Natural killer cell (primary cell): Measurements from ENCODE around the gene ZG16B. TPM values are rescaled to one million over a fixed set of nuclear protein-coding genes. Genes with fewer than 3 reads are reported as not detected.

ENCODE experiments used
- ATAC-seq, 3 donors: fragments of 150-1000 bp in 2 of 3; fragments of 200-7000 bp in 1 of 3; cut with Tn5 transposase; 1 replicate in 1 of 3; 2 replicates in 2 of 3; pipeline ENCODE4 v1.10.0; 2021; ENCODE audit warnings: mild to moderate bottlenecking in 2 of 3, moderate library complexity in 2 of 3
- DNase-seq, 2 donors: peaks; one replicate each; pipeline versions ENCODE4 v3.0.0 to v3.0.0-alpha.2; 2013 to 2021; ENCODE audit warnings: mixed read lengths in 1 of 2
- H3K27ac ChIP-seq: one replicate; pipeline ENCODE4 v1.5.1; 2013; ENCODE audit warnings: mild to moderate bottlenecking, low read length
- H3K27me3 ChIP-seq: one replicate; pipeline ENCODE4 v1.6.1; 2013; ENCODE audit warnings: low read length; ENCODE audit not compliant: control insufficient read depth, insufficient read depth
- H3K36me3 ChIP-seq: one replicate; pipeline ENCODE4 v1.6.1; 2013; ENCODE audit warnings: low read length; ENCODE audit not compliant: control insufficient read depth, insufficient read depth
- H3K4me1 ChIP-seq: one replicate; pipeline ENCODE4 v1.6.1; 2013; ENCODE audit warnings: low read length; ENCODE audit not compliant: control insufficient read depth, insufficient read depth
- H3K4me3 ChIP-seq: one replicate; pipeline ENCODE4 v1.5.1; 2013; ENCODE audit warnings: low read length
- H3K9me3 ChIP-seq: one replicate; pipeline ENCODE4 v1.6.1; 2013; ENCODE audit warnings: low read length; ENCODE audit not compliant: control insufficient read depth, insufficient read depth
- H3K27ac Mint-ChIP-seq, 2 donors: one replicate each; pipeline ENCODE4 v1.8.0; 2022; ENCODE audit warnings: mild to moderate bottlenecking in 2 of 2, mixed read lengths in 2 of 2, moderate library complexity in 1 of 2
- H3K27me3 Mint-ChIP-seq, 2 donors: one replicate each; pipeline ENCODE4 v1.8.0; 2022; ENCODE audit warnings: low read depth in 2 of 2, mixed read lengths in 2 of 2
- H3K36me3 Mint-ChIP-seq: one replicate; pipeline ENCODE4 v1.8.0; 2022; ENCODE audit warnings: mixed read lengths
- H3K4me1 Mint-ChIP-seq, 2 donors: one replicate each; pipeline ENCODE4 v1.8.0; 2022; ENCODE audit warnings: mixed read lengths in 2 of 2
- H3K4me3 Mint-ChIP-seq: one replicate; pipeline ENCODE4 v1.8.0; 2022; ENCODE audit warnings: mild to moderate bottlenecking, moderate library complexity, mixed read lengths
- H3K9me3 Mint-ChIP-seq, 2 donors: one replicate each; pipeline ENCODE4 v1.8.0; 2022; ENCODE audit warnings: mixed read lengths in 2 of 2
- CTCF ChIP-seq: fragments of 200-600 bp; IDR thresholded peaks from one replicate; pipeline ENCODE4 v1.8.0; 2022; ENCODE audit warnings: antibody characterized with exemption
- WGBS: methylation state at CpG from one replicate; pipeline ENCODE4 v1.1.7; 2013; ENCODE audit warnings: missing lambda C conversion rate; ENCODE audit not compliant: insufficient coverage; 5-methylcytosine and 5-hydroxymethylcytosine counted together
- intact Hi-C: fragments of 100-400 bp; cut with micrococcal nuclease; formaldehyde crosslinking; loops from one replicate; pipeline ENCODE4 v1.14.2; 2022
- total RNA-seq, 4 donors: library from RNA; stranded (reverse); fragments of 120-200 nt in 1 of 4; gene quantifications; one replicate each; pipeline versions ENCODE4 v1.2.3 to v1.2.4, GENCODE V29; 2013 to 2022

The ZG16B gene
- total RNA-seq, 3 donors from 2014 or later (not counting 1 experiment from before 2014, with no cell fraction given), result 0.78 to 1.5 (median 1.1) TPM

GRCh38 chr16:2825049-2825742 lies 4.9 kb upstream of the ZG16B start:
- Mint-ChIP-seq H3K27me3 (no peaks in the 10 kb centered on the region), H3K27ac (no peak overlapping the region), H3K4me1 (no peaks in the 10 kb centered on the region), H3K36me3 (no peaks in the 10 kb centered on the region), H3K4me3 (no peak overlapping the region), H3K9me3 (no peaks in the 10 kb centered on the region)
- intact Hi-C loops, result no loop called here
- no peaks in the 10 kb centered on the region for H3K9me3 ChIP-seq
- H3K36me3 ChIP-seq, result no peaks in the 10 kb centered on the region
- peaks cover 8% of the 10 kb centered on the region for H3K4me1 ChIP-seq
- no peak for ATAC-seq
- 79% methylated on average over 25 of the region's 26 CpGs for WGBS
- H3K27me3 ChIP-seq, result no peaks in the 10 kb centered on the region
- no peak for DNase-seq
- TF ChIP-seq CTCF, result no peak
- no peak overlapping the region for H3K4me3 ChIP-seq
- no peak overlapping the region for H3K27ac ChIP-seq

- Histone ChIP-seq H3K27me3 (no peaks in the 10 kb centered on the region), H3K4me1 (peaks cover 10% of the 10 kb centered on the region), H3K9me3 (no peaks in the 10 kb centered on the region), H3K27ac (no peak overlapping the region), H3K4me3 (no peak overlapping the region), H3K36me3 (no peaks in the 10 kb centered on the region)
- no peaks in the 10 kb centered on the region for H3K9me3 Mint-ChIP-seq
- peaks cover 0 to 2% of the 10 kb centered on the region in 2 donors for H3K4me1 Mint-ChIP-seq
- no peak overlapping the region for H3K27ac Mint-ChIP-seq
- no peak overlapping the region for H3K4me3 Mint-ChIP-seq
- ATAC-seq (no peak), DNase-seq (no peak)
- 89% methylated on average over 11 of the region's 11 CpGs for WGBS
- TF ChIP-seq CTCF, result no peak
- no peaks in the 10 kb centered on the region for H3K27me3 Mint-ChIP-seq
- no peaks in the 10 kb centered on the region for H3K36me3 Mint-ChIP-seq
- intact Hi-C loops, result no loop called here
Measured at GRCh38 chr16:2825906-2826305, 4.2 kb upstream of the ZG16B start.

- peaks cover 10% of the 10 kb centered on the region for H3K4me1 ChIP-seq
- WGBS, result 88% methylated on average over 19 of the region's 19 CpGs
- Mint-ChIP-seq H3K9me3 (no peaks in the 10 kb centered on the region), H3K4me1 (peaks cover 0 to 5% of the 10 kb centered on the region in 2 donors), H3K27ac (no peak overlapping the region), H3K36me3 (no peaks in the 10 kb centered on the region), H3K4me3 (no peak overlapping the region), H3K27me3 (no peaks in the 10 kb centered on the region)
- DNase-seq (no peak), ATAC-seq (no peak)
- no peaks in the 10 kb centered on the region for H3K27me3 ChIP-seq
- no peak overlapping the region for H3K27ac ChIP-seq
- intact Hi-C loops, result no loop called here
- no peaks in the 10 kb centered on the region for H3K36me3 ChIP-seq
- H3K9me3 ChIP-seq, result no peaks in the 10 kb centered on the region
- TF ChIP-seq CTCF, result no peak
- H3K4me3 ChIP-seq, result no peak overlapping the region
Measured at GRCh38 chr16:2826591-2827373, 3.3 kb upstream of the ZG16B start.
